NCI-H524 treated with DMSO at 0.1 percent for 48 hours (cell line): ENCODE data around the gene PRKD2.

ENCODE experiments used
- DNase-seq: peaks from one replicate; lab custom pipeline; 2025; lab: John Stamatoyannopoulos, UW

The PRKD2 gene

DNA sequence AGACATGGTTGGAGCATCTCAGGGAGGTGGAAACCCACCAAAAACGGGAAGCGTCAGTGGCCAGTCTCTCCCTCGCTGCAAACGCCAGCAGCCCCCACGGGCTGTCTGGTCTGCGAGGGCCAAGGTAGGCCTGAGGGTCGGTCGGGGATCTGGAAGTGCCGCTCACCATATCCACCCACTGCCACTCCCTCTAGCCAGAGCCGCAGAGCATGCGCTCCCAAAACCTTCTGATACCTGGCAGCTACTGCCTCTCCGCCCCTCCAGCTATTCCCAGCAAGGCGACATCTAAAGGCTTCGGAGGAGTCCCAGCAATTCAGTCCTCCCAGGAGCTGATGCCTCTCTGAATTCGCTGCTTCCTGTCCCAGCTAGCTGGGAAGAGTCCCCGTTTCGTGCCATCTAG, 24.5 kb upstream of the PRKD2 start:
- no peak for DNase-seq

DNA sequence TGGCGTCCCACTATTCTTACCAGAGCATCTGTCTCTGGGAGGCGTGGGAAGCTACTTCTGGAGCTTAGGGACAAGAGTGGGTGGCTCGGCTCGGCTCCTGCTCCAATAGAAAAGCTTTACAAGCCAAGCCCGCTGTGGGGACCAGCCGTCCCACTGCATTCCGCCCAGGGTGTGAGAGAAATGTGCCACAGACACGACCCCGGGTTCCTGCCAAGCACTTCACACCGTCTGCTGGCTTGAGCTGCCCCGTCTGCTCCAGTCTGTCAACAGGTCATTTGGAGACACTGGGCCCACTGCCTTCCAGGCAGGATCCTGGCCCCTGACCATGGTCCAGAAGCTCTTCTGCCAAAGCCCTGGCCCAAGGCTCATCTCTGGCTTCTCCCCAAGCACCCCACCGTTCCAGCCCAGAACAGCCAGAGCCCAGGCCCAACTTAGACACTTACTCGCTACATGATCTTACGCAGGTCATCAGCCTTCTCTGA, 22.4 kb upstream of the PRKD2 start:
- DNase-seq, result no peak

DNA sequence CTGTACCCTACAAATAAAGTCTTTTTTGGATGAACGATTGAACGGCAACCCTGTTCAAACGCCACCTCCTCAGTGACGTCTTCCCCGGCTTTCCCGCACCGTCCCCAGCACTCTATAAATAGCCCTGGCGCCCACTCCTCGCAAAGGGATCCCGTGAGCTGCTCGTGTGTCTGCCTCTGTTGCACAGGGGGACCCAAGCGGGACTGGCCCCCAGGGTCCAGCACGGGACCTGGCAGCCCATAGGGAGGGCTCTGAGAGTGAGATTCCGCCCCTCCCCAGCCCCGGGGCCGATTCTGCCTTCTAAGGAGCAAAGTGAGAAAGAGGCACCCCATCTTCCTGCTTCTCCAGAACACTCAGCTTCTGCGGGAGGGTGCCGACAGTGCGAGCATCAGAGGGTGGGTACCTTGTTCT, 20.9 kb upstream of the PRKD2 start:
- DNase-seq, result no peak

- DNase-seq, result no peak
Measured at GRCh38 chr19:46737298-46737654, 20.4 kb upstream of the PRKD2 start.

DNA sequence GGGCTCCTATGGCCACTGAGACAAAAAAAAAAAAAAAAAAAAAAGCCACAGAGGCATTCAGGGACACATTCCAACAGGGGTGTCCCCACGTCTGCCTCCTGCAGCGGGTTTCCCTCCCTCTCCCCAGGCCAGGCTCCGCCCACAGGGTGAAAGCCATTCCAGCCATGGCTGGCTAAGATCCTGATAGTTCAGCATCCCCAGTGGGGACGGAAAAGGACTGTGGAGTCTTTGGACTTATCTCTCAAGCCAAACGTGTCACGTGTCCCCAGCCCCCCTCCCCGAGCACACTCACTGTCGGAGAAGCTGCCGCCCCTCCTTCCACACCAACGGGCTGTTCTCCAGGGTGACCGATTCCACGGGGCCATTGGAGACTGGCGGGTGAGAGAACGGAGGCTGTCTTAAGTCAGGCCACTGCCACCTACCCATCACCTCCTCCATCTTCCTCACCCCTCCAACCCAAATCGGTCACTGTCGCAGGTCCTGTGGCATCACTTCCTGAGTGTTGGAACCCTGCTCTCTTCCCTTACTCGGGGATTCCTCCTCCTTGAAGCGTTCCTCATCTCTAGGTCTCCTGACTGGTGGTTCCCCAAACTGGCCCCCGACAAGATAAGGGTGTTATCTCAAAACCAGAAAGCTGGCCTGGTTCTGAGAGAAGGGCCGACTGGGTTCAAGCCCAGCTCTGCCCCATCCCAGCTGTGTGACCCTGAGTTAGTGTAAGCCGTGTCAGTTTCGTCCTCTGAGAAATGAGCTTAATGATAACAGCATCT, 19.8 kb upstream of the PRKD2 start:
- DNase-seq, result no peak

- no peak for DNase-seq
Measured at GRCh38 chr19:46733690-46734292, 16.9 kb upstream of the PRKD2 start.

GRCh38 chr19:46732966-46733689, 16.2 kb upstream of the PRKD2 start:
- DNase-seq, result no peak

- no peak for DNase-seq
Measured at GRCh38 chr19:46732172-46732938, 15.4 kb upstream of the PRKD2 start.

- DNase-seq, result no peak
Measured at GRCh38 chr19:46731584-46731983, 14.7 kb upstream of the PRKD2 start.

GRCh38 chr19:46731007-46731501, 14.1 kb upstream of the PRKD2 start:
- DNase-seq, result no peak

DNA sequence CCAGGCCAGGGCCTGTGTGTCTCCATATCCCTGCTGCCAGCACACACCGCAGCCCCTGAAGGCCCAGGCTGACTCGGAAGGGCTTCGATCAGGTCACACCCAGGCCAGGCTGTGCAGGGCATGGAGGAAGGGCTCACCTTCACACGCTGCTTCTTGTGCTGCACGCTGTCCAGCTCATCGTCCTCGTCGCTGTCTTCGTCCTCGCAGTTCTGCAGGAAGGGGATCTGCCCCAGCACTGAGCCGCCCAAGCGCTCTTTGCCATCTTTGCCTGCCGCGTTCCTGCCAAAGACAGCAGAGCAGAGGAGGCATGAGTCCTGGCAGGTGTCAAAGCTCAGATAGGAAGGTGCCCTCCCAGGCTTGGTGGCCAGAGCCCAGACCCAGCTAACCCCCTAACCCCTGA, 13.7 kb upstream of the PRKD2 start:
- DNase-seq, result no peak

DNA sequence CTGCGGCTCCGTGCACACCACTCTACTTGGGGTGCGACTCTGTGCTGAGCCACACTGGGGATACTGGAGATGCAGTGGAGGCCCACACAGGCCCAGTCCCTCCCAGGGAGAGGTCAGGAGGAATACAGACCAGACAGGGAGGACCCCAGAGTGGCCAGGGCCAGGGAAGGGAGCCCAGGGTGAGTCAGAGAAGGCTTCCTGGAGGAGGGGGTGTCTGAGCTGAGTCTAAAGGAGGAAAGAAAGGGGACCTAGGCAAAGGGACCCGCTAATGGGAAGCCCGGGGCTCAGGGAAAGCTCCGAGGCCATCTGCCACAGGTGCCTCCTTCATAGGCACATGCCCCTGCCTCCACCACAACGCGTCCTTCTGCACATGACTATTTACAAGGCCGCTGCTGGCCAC, 13.3 kb upstream of the PRKD2 start:
- DNase-seq, result no peak

DNA sequence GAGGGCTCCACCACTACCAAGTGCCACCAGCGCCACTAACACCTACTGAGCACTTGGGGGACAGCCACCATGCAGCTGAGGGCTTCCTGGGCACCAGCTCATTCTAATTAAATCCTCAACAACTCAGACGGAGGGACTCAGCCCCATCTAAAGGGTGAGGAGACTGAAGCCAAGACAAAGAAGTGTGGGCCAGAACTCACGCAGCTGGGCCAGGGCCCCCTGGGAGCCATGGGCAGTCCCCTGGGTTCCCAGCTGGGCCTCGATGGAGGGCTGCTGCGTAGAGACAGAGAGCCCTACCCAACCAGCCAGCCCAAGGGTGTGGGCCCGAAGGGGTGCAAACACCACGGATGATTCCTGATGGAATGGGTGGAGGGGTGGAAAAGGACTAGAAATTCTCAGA, 12.8 kb upstream of the PRKD2 start:
- DNase-seq, result no peak

DNA sequence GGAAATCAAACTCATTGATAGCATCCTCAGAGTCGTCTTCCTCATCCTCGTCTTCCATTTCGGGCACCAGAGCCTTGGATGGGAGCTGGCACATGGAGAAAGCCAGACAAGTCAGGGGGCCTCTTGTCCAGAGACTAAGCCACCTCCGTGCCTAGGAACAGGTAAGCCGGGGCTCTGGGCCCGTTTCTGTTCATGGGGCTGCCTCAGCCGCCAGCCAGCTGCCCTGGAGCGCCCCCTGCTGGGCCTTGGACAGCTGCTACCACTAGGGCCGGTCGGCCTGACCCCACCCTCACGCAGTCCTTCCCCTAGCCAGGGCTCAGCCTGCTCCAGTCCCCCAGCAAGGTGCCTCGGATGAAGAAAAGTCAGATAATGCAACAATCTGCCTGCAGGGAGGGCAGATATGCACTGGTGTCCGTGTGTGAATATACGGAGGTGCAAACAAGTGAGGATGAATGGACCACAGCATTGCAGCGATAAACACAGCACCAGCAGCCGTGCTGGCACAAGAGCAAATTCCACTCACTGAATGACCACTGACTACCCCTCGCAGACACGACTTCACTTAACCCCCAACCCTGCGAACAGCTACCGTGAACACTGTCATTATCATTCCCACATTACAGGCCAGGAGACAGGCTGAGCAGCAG, 11.9 kb upstream of the PRKD2 start:
- no peak for DNase-seq

DNA sequence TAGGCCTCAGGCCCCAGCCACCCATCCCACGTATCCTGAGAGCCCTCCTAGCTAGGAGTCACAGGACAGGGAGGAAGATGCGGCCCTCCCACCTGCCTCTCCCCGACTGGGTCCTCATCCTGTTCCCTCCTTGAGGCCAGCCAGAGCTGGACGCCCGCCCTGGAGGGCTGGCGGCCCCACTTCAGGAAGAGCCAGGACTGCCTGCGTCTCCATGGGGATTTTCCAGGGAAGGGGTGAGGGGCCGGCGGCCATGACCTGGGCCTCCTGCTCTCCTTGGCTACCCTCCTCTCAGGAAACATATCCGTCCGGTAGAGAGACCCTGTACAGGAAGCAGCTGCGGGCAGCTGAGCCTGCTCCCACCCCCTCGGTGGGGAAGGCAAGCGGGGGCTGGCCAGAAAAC, 11.3 kb upstream of the PRKD2 start:
- DNase-seq, result no peak

GRCh38 chr19:46727757-46728156, 10.8 kb upstream of the PRKD2 start:
- no peak for DNase-seq

DNA sequence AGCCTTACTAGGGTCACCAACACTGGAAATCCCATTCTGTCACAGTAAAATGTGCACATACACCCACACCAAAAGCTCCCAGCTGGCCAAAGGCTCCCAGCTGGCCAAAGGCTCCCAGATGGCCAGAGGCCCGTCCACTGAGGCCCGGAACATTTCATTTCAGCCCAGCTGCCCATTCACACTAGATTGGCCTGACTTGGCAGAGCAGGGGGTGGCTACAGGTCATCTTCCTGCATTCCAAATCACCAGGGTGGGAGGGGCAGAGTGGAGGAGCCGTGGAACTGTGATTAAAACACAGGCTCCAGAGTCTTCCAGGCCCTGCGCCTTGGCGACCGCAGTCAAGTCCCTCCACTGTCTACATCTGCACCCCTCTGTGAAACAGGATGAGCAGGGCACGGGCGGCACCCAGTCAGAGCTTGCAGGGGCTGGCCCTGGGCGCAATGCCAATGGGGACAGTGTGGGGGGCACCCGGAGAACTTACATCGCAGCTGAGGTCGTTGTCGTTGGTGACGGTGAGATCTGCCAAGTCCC, 10.1 kb upstream of the PRKD2 start:
- DNase-seq, result no peak

DNA sequence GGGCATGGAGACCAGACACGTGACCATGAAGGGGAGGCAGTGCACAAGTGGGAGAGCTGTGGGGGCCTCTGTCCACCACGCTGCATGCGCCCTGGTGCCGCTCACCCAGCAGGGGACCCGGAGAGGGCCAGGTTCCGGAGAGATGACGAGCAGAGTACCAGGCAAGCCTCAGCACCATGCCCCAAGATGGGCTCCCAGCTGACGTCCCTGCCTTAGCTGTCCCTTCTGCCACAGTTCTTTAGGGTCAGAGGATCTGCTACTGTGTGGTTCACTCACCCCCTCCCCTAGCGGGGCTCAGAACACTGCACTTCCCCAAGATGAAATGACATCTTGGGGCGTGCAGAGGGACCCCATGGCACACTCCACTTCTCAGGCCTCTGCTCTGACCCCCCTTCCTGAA, 9.6 kb upstream of the PRKD2 start:
- no peak for DNase-seq

- DNase-seq, result no peak
Measured at GRCh38 chr19:46725859-46726393, 9.0 kb upstream of the PRKD2 start.

- DNase-seq, result no peak
Measured at GRCh38 chr19:46725036-46725820, 8.3 kb upstream of the PRKD2 start.
